Renal cortex interstitium (tissue), 11 donors: ENCODE results near the gene FER. TPM values are rescaled to one million over a fixed set of nuclear protein-coding genes. Genes with fewer than 3 reads are reported as not detected.
A peak's percentile ranks its signal among the peaks of the same experiment; 100 is the strongest.
"Not testable (repeated sequence)": the region's sequence is repeated elsewhere in the genome, so short reads cannot be mapped to it uniquely, and the experiment has no call there.

Experiments
- DNase-seq, 11 donors: peaks; one replicate each; pipeline ENCODE4 v3.0.0-alpha.2; 2013; ENCODE audit warnings: low read depth in 9 of 11, low spot score in 4 of 11; ENCODE audit errors: extremely low read depth in 1 of 11
- polyA plus RNA-seq, 3 donors: library from polyadenylated mRNA; unstranded; fragments of 120-200 nt; gene quantifications; one replicate each; pipeline ENCODE4 v1.2.1, GENCODE V29; 2013; ENCODE audit not compliant: insufficient read length in 3 of 3

Gene FER
- polyA plus RNA-seq, 3 donors, result 17.0 to 19.0 (median 18.0) TPM

DNA sequence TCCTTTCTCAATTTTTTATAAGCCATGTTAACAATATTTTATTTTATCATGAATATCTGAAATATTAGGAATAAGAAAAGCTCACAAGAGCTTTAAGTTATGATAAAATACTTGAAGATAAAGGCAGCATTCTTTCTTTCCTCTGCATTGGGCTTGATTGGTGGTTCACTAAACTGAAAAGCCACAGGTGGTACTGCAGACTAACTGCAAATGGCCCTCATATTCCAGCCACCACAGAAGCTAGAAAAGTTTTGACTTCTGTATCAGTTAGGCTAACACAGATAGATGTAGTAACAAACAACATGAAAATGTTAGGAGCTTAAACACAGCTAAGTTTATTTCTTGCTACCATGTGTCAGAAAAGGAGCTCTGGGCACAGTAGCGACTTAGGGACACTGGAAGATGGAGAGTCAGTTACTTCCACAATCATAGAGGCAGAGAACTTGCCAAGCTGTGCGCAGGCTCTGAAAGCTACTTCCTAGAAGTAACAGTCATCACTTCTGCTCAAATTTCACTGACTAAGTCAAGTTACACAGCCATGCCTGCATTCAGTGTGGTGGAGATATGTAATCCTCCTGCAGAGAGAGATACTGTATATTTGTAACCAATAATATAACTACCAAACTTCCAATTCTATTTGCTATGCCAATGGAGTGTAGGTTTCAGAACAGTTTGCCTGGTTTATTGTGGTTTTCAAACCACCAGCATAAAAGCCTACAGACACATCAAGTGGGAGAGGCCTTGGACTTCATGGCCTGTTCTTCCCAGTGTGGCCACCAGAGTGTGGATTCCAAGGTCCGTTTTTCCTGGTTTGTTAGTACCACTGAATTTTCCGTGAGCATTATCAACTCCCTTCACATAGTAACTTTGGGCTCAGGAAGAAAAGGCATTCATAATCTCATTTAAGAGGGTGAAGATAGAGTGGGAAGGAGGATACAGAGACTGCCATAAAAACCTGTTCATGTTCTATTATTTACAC is 393.8 kb downstream of the FER start:
- DNase-seq, result peak in 1 of 11 donors; percentile 3

DNA sequence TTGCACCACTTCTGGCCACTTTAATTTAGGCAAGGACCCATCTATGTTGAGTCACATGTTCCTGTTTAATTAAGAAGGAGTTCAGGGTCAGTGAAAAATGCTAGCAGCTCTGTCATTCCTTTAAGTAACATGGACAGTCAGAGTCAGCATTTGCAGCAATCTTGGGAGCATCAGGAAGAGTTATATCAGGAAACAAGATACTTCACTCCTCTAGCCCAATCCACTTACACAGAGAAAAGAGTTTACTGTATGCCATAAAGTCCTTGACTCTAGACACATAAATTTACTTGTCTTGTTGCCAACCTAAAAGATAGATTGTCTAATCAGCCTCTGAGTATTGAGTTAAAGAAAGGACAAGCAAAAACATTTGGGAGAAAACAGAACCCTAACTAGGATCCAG is 395.3 kb downstream of the FER start:
- peak in 10 of 11 donors; percentile 12 to 72 (median 36) for DNase-seq

DNA sequence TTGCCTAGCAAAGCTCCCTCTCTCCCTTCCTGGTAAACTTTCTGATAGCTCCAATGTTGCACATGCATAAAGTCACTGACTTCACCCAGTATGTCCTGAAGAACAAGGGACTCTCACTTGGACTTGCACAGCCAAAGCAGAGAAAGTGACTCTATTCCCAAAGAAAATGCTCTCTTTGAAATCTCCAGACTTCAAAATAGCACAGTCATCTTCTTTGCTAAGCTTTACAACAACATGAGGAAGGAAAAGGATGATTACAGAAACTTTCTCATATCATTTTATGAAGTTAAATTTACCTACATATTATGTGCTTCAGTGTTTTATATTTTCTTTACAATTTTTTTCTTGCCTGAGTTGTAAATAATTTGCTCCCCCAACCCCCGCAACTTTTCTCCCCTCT is 397.4 kb downstream of the FER start:
- no peak for DNase-seq

DNA sequence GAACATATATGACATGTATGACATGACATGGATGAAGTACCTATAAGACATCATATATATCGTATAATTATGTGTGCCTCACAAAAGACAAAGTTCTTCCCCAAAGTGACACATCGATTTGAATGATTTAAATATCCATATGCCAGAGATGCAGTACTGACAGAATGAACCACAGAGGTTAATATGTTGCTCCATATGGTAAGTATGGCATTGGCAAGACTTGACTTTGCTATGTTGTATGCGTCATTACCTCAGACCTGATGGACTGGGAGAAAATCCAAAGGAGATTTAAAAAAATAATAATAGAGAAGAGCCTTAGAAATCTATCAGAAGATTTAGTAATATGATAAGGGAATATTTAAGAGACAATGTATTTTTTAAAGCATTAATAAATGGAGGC is 398.9 kb downstream of the FER start:
- no peak for DNase-seq

DNA sequence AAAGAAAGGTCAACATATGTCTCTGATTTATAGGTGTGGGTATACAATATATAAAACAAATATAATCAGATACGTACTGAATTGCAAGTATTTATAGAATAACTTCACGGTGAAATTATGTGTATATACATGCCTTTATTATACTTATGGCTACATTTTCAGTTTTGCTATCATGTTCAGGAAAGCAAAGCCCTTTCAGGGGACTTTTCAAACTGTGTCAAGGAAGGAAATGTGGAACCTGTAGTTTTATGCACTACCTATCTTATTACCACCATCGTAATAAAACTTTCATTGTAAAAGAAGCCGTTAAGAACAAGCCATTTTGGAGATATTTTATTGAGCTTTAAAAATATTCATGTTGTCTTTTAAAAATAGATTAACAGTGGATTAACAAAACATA is 404.9 kb downstream of the FER start:
- DNase-seq, result no peak

DNA sequence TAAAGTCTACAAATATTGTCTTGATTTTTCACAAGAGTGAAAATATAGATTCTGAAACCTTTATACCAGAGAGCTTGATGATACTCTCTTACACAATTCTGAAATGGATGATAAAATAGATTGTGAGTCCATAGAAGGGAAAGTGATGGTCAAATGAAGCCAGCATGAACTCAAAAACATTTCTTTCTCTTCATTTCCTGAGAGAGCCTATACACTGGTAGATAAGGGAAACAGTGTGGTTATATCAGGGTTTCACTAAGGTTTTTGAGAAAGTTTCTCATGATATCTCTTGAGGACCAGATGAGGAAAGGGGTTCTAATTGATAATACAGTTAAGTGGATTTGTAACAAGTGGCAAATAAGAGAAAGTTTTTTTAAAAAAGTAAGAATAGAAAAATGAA is 407.9 kb downstream of the FER start:
- DNase-seq, result no peak

DNA sequence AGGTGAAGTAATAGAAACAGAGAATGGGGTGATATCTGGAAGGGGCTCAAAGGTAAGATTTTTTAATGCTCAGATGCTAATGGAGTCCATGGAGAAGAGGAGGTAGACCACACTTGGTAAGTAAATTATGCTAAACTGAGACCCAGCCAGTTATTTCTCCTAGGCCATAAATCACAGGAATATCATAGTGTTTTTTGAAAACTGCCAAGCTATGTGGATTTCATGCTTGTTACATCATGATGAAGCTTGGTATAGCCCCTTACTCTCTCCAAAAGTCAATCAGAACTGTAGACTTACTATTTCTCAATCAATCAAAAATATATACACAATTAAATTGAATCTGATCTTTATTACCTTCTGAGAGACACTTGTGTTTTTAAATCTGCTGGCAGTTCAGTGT is 409.2 kb downstream of the FER start:
- no peak for DNase-seq

DNA sequence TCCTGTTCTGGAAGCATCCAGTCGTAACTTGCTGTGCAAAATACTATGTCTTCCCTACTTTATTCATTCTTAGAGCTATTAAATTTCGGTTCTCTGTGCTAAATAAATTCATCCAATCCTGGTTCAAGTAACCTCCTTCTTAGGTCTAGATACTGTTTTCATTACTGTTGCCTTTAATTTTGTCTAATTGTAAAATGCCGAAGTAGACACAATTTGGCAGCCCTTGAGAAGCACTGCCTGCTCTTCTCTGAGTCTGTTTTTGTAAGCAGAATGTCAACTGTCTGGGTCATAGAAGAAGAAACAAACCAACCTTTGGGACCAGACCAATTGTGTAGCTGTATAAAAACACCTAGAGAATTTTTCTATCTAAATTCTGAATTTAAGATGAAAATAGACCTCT is 412.8 kb downstream of the FER start:
- DNase-seq, result no peak

DNA sequence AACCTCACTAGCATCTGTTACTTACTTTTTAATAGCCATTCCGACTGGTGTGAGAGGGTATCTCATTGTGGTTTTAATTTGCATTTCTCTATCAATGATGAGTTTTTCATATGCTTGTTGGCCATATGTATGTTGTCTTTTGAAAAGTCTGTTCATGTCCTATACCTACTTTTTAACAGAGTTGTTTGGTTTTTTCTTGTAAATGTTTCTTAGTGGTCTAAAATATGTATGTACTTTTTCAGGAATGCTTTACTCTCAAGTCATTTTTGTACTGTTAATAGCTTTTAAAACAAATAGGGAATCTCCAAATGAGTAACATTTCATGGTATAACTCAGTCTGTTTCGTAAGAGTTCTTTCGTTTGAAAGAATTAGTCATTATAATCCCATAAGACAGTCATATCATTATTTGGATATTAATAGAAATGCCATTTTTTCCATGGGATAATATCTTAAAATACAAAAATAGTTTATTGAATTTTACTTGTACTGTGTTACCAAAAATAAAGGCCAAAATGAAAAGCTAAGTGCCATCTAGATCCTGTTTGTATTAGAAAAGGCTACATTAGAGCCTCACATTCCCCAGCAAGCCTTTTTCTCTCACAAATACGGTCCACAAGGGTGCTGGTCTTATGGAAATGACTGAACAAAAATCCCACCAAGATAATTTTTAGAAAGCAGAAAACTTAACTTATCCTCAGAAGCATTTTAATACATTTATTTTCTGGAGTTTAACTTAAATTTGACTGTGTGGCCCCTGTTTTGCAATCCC is 414.4 kb downstream of the FER start:
- DNase-seq, result no peak

DNA sequence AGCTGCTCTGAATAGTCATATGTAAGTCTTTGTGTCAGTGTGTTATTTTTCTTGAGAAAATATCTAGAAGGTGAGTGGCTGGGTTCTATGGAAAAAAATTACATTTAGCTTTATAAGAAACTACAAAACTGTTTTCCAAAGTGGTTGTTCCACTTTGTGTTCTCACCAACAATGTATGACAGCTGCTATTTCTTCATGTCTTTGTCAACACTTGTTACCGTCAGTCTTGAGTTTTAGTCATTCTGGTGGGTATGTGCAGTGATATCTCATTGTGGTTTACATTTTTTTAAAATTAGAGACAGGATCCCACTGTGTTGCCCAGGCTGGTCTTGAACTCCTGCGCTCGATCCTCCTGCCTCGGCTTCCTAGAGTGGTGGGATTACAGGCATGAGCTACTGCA is 415.6 kb downstream of the FER start:
- no peak for DNase-seq

DNA sequence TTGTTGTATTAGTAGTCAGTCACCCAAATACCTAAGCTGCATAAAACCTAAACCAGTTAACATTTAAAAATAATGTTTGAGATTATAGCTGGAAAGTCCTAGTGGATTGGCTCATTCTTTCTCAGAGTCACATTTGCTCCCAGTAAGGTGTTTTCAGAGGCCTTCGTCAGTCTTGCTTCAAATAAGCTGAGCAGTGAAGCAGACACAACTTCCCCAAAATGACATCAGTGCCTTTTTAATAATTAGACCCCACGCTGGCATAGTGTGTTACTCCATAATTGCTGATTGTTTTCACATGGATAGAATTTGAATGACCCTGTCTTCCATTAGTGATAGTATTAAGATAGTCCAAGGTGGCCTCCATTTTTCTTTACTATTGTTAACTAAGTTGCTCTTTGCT is 416.3 kb downstream of the FER start:
- DNase-seq, result no peak

DNA sequence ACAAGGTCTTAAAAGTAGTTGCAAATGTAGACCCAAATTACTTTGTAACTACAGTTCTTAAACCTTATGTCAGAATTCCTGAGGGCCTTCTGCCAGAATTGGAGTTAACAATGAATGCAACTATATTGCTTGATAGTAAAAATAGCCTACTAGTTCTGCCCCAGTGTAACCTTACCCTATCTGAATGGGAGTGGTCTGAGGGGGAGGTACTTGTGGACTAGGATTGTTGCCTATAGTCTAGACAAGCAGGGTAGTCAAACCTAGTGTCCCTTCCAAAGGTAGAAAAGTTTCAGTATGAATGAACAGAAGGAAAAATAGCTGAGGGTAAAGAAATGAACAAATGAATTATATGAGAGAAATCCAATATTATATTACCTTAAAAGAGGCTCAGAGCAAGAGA is 419.9 kb downstream of the FER start:
- DNase-seq, result no peak

DNA sequence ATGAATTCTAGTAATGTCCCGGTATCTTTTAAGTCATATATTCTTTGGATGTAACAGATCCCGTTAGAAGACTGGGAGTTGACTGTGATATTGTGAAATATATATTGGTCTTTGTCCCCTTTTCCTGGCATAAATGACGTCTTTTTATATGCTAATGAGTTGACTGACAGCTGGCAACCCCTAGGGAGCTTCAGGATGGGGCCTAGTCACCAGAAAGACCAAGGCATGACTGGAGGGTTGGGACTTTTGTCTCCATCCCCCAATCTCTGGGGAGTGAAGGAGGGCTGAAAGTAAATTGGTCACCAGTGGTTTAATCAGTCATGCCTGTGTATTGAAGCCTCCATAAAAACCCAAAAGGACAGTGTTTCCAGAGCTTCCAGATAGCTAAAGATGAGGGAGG is 420.5 kb downstream of the FER start:
- DNase-seq, result no peak

DNA sequence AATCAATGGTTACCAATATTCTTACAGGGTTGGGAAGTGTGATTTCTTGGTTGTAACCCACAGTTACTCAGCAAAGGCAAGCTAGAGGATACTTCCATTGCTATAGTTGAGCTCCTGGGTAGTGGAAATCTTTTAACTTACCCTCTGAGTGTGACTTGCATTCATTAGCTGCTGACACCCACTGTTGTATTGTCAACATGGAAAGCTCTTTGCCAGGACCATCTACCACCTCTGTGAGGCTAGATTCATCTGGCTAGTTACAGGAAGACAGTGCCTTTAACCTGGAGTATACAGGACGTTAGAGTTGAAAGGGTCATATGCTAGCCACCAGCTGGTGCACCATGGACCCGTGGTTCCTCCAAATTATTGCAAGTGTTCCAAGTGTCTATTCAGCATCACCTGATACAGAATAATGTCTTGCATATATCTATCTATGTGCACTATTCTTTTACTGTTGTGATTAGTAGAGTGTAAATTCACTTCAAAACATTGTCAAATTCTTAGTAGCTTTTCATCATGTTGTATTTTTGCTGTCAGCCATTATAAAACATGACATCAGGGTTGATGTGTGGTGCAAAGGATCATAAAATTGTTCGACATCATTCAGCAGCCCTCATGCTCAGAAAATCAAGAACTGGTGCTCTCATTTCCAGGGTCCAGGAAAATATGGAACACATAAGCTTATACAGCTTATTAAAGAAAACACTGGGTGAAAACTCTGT is 423.1 kb downstream of the FER start:
- DNase-seq, result no peak

DNA sequence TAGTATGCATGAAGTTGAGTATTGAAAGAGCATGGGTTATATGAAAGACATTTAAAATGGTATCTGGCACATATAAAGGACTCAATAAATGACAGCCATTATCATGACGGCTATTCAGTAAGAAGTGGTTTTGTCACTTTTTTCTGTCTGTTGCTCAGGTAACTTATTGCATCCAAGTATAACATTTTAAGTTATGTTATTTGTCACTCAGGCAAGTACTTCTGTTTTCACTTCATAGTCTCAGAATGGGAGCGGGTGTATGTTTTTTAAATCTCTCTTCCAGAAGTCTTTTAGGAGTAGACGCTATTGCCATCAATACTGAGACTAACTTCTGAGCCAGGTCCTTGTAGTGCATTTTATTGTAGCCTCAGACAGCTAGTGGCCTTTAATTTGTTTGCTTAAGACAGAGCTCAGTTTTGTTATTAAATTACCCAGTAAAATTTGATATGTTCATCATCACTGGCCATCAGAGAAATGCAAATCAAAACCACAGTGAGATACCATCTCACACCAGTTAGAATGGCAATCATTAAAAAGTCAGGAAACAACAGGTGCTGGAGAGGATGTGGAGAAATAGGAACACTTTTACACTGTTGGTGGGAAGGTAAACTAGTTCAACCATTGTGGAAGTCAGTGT is 423.9 kb downstream of the FER start:
- DNase-seq, result not testable (repeated sequence)

DNA sequence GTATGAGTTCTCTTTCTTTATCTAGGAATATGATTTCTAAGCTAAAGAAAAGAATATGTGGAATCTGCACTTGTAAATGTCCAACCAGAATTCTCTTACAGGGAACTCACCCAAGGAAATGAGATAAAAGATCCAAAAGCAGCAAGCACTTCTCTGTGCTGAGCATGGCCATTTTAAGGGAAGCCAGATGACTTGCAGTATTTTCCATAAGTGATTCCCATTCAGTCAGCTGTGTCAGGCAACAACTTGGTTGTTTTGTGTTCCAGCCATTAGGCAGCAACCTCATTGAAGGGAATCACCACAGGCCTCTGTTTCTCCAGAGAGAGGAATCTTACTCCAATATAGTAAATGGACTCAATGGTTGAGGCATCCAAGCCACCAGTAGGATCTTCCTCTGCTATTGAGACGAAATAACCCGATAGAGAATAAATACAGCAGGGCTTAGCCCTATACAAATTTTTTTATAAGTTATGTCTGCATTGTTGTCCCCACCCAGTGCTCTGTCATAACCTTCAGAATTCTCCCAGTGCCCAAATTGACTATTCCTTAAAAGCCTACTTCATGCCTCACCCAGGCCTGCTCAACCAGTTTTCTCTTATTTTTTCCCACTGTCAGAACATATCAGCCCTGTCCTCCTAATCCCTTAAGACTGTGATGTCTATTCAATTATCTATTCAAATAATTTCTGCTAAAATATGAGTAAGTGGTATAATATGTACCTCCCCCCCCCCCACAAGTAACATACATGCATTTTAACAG is 425.5 kb downstream of the FER start:
- DNase-seq, result no peak

DNA sequence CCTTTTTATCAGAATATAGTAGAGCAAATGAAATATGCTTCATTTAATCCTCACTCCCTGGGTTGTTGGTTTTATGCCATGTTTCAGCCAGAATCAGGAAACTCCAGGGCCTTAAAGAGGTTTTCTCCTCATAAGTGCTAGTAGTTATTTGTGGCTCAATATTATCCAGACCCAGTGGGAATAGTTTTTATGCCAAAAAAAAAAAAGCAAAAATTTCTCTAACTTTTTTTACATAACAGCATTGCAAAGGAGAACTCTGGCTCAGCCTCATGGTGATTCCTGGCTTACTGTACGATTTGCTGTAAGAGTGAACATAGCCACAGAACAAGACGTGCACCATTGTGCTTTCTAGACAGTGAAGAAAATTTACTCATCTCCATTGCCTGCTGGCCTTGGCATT is 429.5 kb downstream of the FER start:
- no peak for DNase-seq

DNA sequence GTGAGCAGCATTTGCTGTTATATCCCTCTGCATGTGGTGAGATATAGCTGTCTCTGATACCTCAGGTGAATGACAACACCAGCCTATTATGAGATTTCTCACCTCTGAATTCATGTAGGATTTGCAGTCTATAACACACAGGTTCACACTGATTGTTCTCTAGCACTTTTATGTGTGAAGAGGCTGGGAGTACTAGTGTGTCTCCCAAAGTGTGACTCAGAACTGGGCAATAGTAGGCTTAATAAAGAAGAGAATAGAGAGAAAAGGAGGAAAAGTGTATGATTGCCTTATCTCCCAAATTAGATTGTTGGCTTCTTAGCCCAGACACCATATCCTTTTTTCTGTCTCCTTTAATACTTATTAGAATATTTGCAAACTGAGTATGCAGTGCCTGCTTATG is 430.1 kb downstream of the FER start:
- DNase-seq, result no peak

DNA sequence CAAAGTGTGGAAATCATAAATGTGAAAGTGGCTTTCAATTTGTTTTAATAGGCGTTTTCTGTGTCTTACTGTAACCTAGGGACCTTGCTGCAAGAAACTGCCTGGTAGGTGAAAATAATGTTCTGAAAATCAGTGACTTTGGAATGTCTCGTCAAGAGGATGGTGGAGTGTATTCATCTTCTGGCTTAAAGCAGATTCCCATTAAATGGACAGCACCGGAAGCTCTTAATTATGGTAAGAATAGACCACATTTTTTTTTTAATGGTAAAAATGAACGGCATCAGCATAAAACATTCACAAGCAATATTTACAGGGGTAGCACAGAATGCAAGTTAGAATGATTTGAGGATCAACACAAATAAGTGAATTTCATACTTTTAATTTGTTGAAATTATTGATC is 433.0 kb downstream of the FER start:
- no peak for DNase-seq
